ENCODE data around the gene UBTD2.
"Not testable (repeated sequence)": the region's sequence is repeated elsewhere in the genome, so short reads cannot be mapped to it uniquely, and the experiment has no call there.

The UBTD2 gene

DNA sequence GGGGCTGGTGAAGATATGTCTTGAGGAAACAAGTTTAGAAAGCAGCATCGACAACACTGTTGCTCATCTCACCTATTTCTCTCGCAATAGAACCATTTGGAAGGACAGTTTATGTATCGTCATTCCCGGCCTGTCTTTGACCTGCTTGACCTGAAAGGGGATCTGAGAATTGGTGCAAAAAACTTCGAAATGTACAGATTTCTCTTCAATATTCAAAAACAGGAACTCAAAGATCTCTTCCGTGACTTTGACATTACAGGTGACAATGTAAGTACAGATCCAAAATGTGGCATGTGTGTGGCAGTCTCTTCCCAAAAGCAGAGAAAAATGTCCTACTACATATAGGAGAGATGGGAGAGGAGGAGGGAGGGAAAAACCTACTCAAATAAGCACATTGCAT, 83.1 kb downstream of the UBTD2 start:
- TF ChIP-seq EZH2phosphoT487 (IDR thresholded peaks at IDR 0.05; ENCODE audit: low read depth), result no peak
- TF ChIP-seq, protein P1, sequence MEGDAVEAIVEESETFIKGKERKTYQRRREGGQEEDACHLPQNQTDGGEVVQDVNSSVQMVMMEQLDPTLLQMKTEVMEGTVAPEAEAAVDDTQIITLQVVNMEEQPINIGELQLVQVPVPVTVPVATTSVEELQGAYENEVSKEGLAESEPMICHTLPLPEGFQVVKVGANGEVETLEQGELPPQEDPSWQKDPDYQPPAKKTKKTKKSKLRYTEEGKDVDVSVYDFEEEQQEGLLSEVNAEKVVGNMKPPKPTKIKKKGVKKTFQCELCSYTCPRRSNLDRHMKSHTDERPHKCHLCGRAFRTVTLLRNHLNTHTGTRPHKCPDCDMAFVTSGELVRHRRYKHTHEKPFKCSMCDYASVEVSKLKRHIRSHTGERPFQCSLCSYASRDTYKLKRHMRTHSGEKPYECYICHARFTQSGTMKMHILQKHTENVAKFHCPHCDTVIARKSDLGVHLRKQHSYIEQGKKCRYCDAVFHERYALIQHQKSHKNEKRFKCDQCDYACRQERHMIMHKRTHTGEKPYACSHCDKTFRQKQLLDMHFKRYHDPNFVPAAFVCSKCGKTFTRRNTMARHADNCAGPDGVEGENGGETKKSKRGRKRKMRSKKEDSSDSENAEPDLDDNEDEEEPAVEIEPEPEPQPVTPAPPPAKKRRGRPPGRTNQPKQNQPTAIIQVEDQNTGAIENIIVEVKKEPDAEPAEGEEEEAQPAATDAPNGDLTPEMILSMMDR (IDR thresholded peaks at IDR 0.05; ENCODE audit: low read depth, low read length), result no peak
- peak overlapping the region; percentile 70 for H3K4me3 ChIP-seq (ENCODE audit: low read length)
- peaks cover 28% of the 10 kb centered on the region for H3K4me1 ChIP-seq (ENCODE audit: low read length)

DNA sequence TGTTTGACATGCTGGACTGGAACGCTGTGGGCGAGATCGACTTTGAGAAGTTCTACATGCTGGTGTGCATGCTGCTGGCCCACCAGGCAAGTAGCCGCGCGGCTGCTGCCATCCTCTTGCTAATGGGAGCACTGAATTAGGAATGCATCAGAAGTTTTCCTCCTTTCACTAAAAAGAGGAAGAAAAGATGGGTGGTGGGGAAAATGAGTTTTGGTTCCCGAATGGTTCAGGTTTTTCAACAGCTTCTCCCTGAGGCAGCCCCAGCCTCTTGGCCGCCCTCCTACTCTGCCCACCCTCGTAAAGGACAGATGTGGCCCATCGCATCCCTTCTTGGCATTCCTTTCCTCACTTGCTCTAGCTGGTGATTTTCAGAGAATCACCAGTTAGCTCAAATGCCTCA, 84.1 kb downstream of the UBTD2 start:
- no peaks in the 10 kb centered on the region for H3K79me2 ChIP-seq (ENCODE audit: low read length)
- no peaks in the 10 kb centered on the region for H4K20me1 ChIP-seq (ENCODE audit: insufficient read depth, low read length)
- no peaks in the 10 kb centered on the region for H3K27me3 ChIP-seq (ENCODE audit: low read depth, low read length)
- H3K4me3 ChIP-seq (ENCODE audit: low read length), result peak overlapping the region; percentile 70
- H3K9ac ChIP-seq (ENCODE audit: low read length), result peak overlapping the region; percentile 7; the same call in 1 of the 2 replicates
- peak overlapping the region; percentile 17; the same call in 1 of the 2 replicates for H3K27ac ChIP-seq (ENCODE audit: low read length)
- H3K36me3 ChIP-seq (replicated peaks; ENCODE audit: low read depth, low read length), result no peaks in the 10 kb centered on the region
- no peak overlapping the region; the same call in 1 of the 2 replicates for H2AFZ ChIP-seq (ENCODE audit: low read depth, low read length)
- H3K4me1 ChIP-seq (ENCODE audit: low read length), result peaks cover 28% of the 10 kb centered on the region
- no peaks in the 10 kb centered on the region for H3K9me3 ChIP-seq (ENCODE audit: insufficient read depth, low read length)
- H3K4me2 ChIP-seq (ENCODE audit: low read length), result peak overlapping the region; percentile 78
- TF ChIP-seq, protein P1 (IDR thresholded peaks at IDR 0.05; ENCODE audit: low read depth, low read length), result no peak
- TF ChIP-seq EZH2phosphoT487 (IDR thresholded peaks at IDR 0.05; ENCODE audit: low read depth), result no peak

More for the DNA sequence above, 83.1 kb downstream of the UBTD2 start:
- Histone ChIP-seq H3K79me2 (ENCODE audit: low read length) (no peaks in the 10 kb centered on the region), H3K9ac (ENCODE audit: low read length) (peak overlapping the region; percentile 3; the same call in 1 of the 2 replicates), H3K9me3 (ENCODE audit: insufficient read depth, low read length) (no peaks in the 10 kb centered on the region), H3K27me3 (ENCODE audit: low read depth, low read length) (no peaks in the 10 kb centered on the region), H3K27ac (ENCODE audit: low read length) (peak overlapping the region; percentile 63), H4K20me1 (ENCODE audit: insufficient read depth, low read length) (no peaks in the 10 kb centered on the region), H3K4me2 (ENCODE audit: low read length) (peak overlapping the region; percentile 78), H3K36me3 (replicated peaks; ENCODE audit: low read depth, low read length) (no peaks in the 10 kb centered on the region), H2AFZ (ENCODE audit: low read depth, low read length) (peak overlapping the region; percentile 67; the same call in 1 of the 2 replicates)

DNA sequence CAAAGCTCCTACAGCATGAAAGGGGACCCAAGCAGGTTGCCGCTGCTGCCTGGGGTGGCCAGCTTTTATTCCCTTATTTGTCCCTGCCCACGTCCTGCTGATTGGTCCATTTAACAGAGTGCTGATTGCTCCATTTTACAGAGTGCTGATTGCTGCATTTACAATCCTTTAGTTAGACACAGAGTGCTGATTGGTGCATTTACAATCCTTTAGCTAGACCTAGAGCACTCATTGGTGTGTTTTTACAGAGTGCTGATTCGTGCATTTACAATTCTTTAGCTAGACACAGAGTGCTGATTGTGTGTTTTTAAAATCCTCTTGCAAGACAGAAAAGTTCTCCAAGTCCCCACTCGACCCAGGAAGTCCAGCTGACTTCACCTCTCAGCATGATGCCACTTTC, 85.8 kb downstream of the UBTD2 start:
- peaks cover 28% of the 10 kb centered on the region for H3K4me1 ChIP-seq (ENCODE audit: low read length)
- not testable (repeated sequence) for H2AFZ ChIP-seq (ENCODE audit: low read depth, low read length); H3K27ac ChIP-seq (ENCODE audit: low read length); H3K4me2 ChIP-seq (ENCODE audit: low read length); H3K36me3 ChIP-seq (replicated peaks; ENCODE audit: low read depth, low read length); H3K27me3 ChIP-seq (ENCODE audit: low read depth, low read length); H4K20me1 ChIP-seq (ENCODE audit: insufficient read depth, low read length); H3K4me3 ChIP-seq (ENCODE audit: low read length); H3K79me2 ChIP-seq (ENCODE audit: low read length); H3K9ac ChIP-seq (ENCODE audit: low read length); H3K9me3 ChIP-seq (ENCODE audit: insufficient read depth, low read length)

DNA sequence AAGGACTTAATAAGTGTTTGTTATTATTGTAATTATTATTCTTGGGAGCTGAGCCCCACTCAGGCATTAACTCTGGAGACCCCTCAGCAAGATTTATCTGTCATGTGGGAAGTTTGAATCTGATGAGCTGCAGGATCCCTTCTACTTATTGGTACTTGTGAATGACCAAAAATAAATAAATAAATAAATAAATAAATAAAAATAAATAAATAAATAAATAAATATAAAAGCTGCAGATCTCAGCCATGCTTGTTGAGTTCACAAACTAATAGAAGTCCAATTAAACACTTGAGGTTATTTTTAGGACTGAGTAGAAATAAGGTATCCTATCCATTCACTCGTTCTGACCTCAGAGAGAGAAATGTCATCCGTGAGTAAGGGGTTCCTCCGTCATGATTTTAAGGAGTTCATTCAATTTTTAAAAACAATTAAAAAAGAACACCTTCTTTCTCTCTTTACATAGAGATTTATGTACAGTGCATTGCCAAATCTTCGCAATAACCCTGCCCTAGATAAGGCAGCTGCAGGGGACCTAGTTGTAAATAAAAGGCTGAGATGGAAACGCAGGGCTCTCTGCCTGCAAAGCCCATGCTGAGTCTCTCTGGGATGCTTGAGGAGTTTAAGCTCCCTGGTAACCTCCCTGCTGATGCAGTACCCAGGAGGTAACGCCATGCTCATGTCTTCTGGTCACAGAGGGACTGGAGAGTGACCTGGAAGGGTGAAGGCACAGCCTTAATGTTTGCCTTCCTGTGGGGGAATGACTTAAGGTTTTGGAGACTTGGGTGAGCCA, 88.4 kb downstream of the UBTD2 start:
- Histone ChIP-seq H3K36me3 (replicated peaks; ENCODE audit: low read depth, low read length) (no peaks in the 10 kb centered on the region), H3K27ac (ENCODE audit: low read length) (no peak overlapping the region), H3K4me1 (ENCODE audit: low read length) (peaks cover 14% of the 10 kb centered on the region), H3K27me3 (ENCODE audit: low read depth, low read length) (0 out of 2 replicates have a peak, but pooled peaks cover 3% of the 10 kb centered on the region), H3K4me2 (ENCODE audit: low read length) (no peak overlapping the region), H3K9me3 (ENCODE audit: insufficient read depth, low read length) (no peaks in the 10 kb centered on the region), H4K20me1 (ENCODE audit: insufficient read depth, low read length) (no peaks in the 10 kb centered on the region), H3K4me3 (ENCODE audit: low read length) (no peak overlapping the region), H3K79me2 (ENCODE audit: low read length) (no peaks in the 10 kb centered on the region), H2AFZ (ENCODE audit: low read depth, low read length) (no peak overlapping the region), H3K9ac (ENCODE audit: low read length) (no peak overlapping the region)
- no peak for TF ChIP-seq EZH2phosphoT487 (IDR thresholded peaks at IDR 0.05; ENCODE audit: low read depth)
- TF ChIP-seq, protein P1 (IDR thresholded peaks at IDR 0.05; ENCODE audit: low read depth, low read length), result no peak
